ENCODE results near the gene VWA5B1. TPM values are rescaled to one million over a fixed set of nuclear protein-coding genes. Genes with fewer than 3 reads are reported as not detected.

Gene VWA5B1
- total and polyA plus RNA-seq, 2 of the 8 experiments (the other 6 are each of a cell fraction or from before 2014, with no cell fraction given): 0.54 to 2.3 TPM

GRCh38 chr1:20284046-20284445 lies 6.6 kb upstream of the VWA5B1 start (continued):
- no peak for TF ChIP-seq EP300 (IDR thresholded peaks at IDR 0.05; ENCODE audit: borderline replicate concordance in 1 of 2, low read depth in 2 of 2, low read length in 2 of 2)
- TF ChIP-seq, protein P1, sequence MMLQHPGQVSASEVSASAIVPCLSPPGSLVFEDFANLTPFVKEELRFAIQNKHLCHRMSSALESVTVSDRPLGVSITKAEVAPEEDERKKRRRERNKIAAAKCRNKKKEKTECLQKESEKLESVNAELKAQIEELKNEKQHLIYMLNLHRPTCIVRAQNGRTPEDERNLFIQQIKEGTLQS (IDR thresholded peaks at IDR 0.05; ENCODE audit: insufficient read depth, low read depth, low read length): no peak
- TF ChIP-seq GABPA (IDR thresholded peaks at IDR 0.05; ENCODE audit: borderline replicate concordance, insufficient read depth, low read length): no peak
- no peak for TF ChIP-seq SIRT6 (IDR thresholded peaks at IDR 0.05; ENCODE audit: low read length)
- no peak for TF ChIP-seq TEAD4 (IDR thresholded peaks at IDR 0.05; ENCODE audit: low read depth, low read length)

Data from H1 (cell line).